Left ventricle myocardium inferior (tissue), 1 donor: ENCODE measurements around the gene MOK. TPM values are rescaled to one million over a fixed set of nuclear protein-coding genes. Genes with fewer than 3 reads are reported as not detected.

Experiments
- DNase-seq: peaks from one replicate; pipeline ENCODE4 v3.0.0-alpha.2; 2020
- H3K27ac ChIP-seq: fragments of 200-600 bp; replicated peaks from 2 replicates; pipeline ENCODE4 v1.8.0; 2021
- H3K27me3 ChIP-seq: fragments of 200-600 bp; 2 replicates; pipeline ENCODE4 v1.8.0; 2021; ENCODE audit warnings: low read depth
- H3K36me3 ChIP-seq: fragments of 200-600 bp; 2 replicates; pipeline ENCODE4 v1.8.0; 2021
- H3K4me1 ChIP-seq: fragments of 200-600 bp; 2 replicates; pipeline ENCODE4 v1.8.0; 2021
- H3K4me3 ChIP-seq: fragments of 200-600 bp; 2 replicates; pipeline ENCODE4 v1.8.0; 2021; ENCODE audit warnings: mild to moderate bottlenecking, moderate library complexity
- H3K9me3 ChIP-seq: fragments of 200-600 bp; replicated peaks from 2 replicates; pipeline ENCODE4 v1.8.0; 2021
- intact Hi-C: fragments of 100-400 bp; cut with micrococcal nuclease; formaldehyde crosslinking; loops from one replicate; pipeline ENCODE4 v1.11.0; 2022
- total RNA-seq: library from RNA; stranded (reverse); fragmentation: NEBNext Ultra II Directional; extraction: Animal tissue kit (Norgen Biotek cat#: 25700); gene quantifications from one replicate; pipeline ENCODE4 v1.2.1, GENCODE V29; 2021
- TF ChIP-seq, protein P1 (sequence below): fragments of 200-600 bp; IDR thresholded peaks from 2 replicates; pipeline ENCODE4 v1.8.0; 2021; ENCODE audit warnings: antibody characterized with exemption, mild to moderate bottlenecking, borderline replicate concordance
- donor health status: DM: no; HTN: yes; CAD: no; lungs with severe emphysema.

Gene MOK
- total RNA-seq, 1 donor from 2014 or later: 12.2 TPM

GRCh38 chr14:102182190-102182589 is 122.8 kb downstream of the MOK start:
- H3K4me1 ChIP-seq: peaks cover 86% of the 10 kb centered on the region
- intact Hi-C loops: no loop called here
- no peaks in the 10 kb centered on the region for H3K9me3 ChIP-seq
- H3K4me3 ChIP-seq: no peak overlapping the region
- H3K27ac ChIP-seq: no peak overlapping the region
- no peak for DNase-seq
- no peaks in the 10 kb centered on the region for H3K36me3 ChIP-seq
- no peaks in the 10 kb centered on the region for H3K27me3 ChIP-seq
- TF ChIP-seq, protein P1, sequence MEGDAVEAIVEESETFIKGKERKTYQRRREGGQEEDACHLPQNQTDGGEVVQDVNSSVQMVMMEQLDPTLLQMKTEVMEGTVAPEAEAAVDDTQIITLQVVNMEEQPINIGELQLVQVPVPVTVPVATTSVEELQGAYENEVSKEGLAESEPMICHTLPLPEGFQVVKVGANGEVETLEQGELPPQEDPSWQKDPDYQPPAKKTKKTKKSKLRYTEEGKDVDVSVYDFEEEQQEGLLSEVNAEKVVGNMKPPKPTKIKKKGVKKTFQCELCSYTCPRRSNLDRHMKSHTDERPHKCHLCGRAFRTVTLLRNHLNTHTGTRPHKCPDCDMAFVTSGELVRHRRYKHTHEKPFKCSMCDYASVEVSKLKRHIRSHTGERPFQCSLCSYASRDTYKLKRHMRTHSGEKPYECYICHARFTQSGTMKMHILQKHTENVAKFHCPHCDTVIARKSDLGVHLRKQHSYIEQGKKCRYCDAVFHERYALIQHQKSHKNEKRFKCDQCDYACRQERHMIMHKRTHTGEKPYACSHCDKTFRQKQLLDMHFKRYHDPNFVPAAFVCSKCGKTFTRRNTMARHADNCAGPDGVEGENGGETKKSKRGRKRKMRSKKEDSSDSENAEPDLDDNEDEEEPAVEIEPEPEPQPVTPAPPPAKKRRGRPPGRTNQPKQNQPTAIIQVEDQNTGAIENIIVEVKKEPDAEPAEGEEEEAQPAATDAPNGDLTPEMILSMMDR: no peak

DNA sequence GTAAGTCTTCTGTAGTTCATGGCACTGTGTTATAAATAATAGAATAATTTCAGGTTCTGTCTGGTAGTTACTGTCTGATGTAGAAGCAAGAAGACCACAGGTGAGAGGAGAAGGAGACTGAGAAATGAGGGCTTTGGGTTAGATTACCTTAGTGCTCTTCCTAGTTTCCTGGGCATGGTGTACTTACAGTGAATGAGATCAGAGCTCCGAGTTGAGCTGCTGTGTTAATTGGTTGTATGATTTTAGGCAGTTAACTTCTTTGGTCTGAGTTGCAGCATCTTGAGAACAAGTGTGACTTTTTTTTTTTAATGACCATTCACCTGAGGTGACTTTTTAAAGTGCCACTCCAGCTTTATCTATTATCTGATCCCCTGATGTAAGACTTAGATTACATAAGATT is 123.8 kb downstream of the MOK start:
- H3K27me3 ChIP-seq: no peaks in the 10 kb centered on the region
- no peak for DNase-seq
- H3K27ac ChIP-seq: no peak overlapping the region
- no peaks in the 10 kb centered on the region for H3K9me3 ChIP-seq
- TF ChIP-seq, protein P1: no peak
- intact Hi-C loops: no loop called here
- H3K36me3 ChIP-seq: no peaks in the 10 kb centered on the region
- peaks cover 81% of the 10 kb centered on the region for H3K4me1 ChIP-seq
- no peak overlapping the region for H3K4me3 ChIP-seq

DNA sequence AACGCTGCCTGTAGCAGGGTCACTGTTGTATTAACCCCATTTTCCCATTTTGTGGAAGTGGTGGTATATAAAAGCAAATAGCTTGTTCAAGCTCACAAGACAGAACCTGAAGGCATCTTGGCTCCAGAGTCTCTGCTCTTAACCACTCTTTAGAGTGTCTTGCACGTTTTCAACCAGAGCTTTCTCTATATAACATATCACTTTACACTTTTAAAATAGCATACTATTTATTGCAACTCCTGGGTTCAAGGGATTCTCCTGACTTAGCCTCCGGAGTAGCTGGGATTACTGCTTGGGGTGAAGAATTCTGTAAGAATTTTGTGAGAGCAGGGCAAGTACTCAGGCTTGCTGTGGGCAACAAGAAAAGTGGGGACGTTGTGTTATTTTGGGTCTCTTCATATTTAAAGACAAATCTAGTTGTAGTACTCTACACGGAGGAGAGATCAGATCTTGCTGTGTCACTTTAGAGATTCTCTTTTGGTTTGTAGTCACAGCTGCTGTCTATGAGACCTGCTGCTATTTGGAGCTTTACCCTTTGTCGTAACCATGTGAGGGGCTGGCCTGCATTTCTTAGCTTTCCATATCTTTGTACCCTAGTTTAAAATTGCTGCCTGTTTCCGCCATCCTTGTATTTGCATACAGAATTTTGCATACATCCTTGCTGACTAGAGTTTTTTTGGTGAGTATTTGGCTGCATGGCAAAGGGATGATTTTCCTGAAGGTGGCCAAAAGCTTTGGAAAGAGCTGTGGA is 124.5 kb downstream of the MOK start:
- Histone ChIP-seq H3K9me3 (no peaks in the 10 kb centered on the region), H3K4me3 (no peak overlapping the region), H3K36me3 (no peaks in the 10 kb centered on the region), H3K27ac (no peak overlapping the region), H3K4me1 (peaks cover 75% of the 10 kb centered on the region), H3K27me3 (no peaks in the 10 kb centered on the region)
- TF ChIP-seq, protein P1: no peak
- DNase-seq: no peak
- intact Hi-C loops: no loop called here

Other genes with a start within 250 kb of the MOK start
- gene HSP90AA1, start 218.1 kb downstream of the MOK start, total RNA-seq: 423 TPM
- gene WDR20, start 165.3 kb downstream of the MOK start, total RNA-seq: 20.9 TPM
- 6.9 TPM for gene ZNF839, start 14.6 kb upstream of the MOK start, total RNA-seq
- 33.4 TPM for gene CINP, start 57.7 kb upstream of the MOK start, total RNA-seq
- gene TECPR2, start 57.8 kb upstream of the MOK start, total RNA-seq: 20.0 TPM
- 158 TPM for gene ANKRD9, start 204.6 kb upstream of the MOK start, total RNA-seq